Measurements from ENCODE around the gene COQ10B. TPM values are rescaled to one million over a fixed set of nuclear protein-coding genes. Genes with fewer than 3 reads are reported as not detected.
"Not testable (repeated sequence)": the region's sequence is repeated elsewhere in the genome, so short reads cannot be mapped to it uniquely, and the experiment has no call there.

COQ10B gene
- total RNA-seq, 6 donors from 2014 or later: 10.2 to 35.1 (median 25.6) TPM

DNA sequence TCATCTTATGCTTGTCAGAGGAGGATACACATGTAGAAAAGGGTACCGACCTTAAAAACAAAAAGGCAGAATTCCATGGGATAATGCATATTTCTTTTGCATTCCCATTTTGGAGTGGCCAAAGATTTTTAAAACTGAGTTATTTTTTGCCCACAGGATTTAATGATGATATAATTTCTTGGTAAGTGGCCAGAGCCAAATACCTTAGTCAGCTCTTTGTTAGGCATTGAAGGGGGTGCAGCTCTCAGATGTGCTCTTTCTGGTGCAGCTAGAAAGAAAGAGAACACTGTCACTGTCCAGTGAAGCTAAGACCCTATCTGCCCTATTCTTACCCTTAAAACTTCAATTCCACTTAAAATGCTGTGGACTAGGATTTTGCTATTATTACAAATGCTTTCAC is 10.8 kb downstream of the COQ10B start:
- TF ChIP-seq EP300 (IDR thresholded peaks at IDR 0.05) (no peak), POLR2AphosphoS5 (IDR thresholded peaks at IDR 0.05) (no peak), POLR2A (IDR thresholded peaks at IDR 0.05) (no peak)
- TF ChIP-seq, protein P1, sequence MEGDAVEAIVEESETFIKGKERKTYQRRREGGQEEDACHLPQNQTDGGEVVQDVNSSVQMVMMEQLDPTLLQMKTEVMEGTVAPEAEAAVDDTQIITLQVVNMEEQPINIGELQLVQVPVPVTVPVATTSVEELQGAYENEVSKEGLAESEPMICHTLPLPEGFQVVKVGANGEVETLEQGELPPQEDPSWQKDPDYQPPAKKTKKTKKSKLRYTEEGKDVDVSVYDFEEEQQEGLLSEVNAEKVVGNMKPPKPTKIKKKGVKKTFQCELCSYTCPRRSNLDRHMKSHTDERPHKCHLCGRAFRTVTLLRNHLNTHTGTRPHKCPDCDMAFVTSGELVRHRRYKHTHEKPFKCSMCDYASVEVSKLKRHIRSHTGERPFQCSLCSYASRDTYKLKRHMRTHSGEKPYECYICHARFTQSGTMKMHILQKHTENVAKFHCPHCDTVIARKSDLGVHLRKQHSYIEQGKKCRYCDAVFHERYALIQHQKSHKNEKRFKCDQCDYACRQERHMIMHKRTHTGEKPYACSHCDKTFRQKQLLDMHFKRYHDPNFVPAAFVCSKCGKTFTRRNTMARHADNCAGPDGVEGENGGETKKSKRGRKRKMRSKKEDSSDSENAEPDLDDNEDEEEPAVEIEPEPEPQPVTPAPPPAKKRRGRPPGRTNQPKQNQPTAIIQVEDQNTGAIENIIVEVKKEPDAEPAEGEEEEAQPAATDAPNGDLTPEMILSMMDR (IDR thresholded peaks at IDR 0.05): no peak
- Histone ChIP-seq H3K27ac (no peak overlapping the region), H3K36me3 (peaks cover 32 to 90% (median 49%) of the 10 kb centered on the region in 4 donors), H3K27me3 (no peaks in the 10 kb centered on the region), H3K4me3 (no peak overlapping the region), H3K9me3 (no peaks in the 10 kb centered on the region), H3K4me1 (peaks cover 0 to 10% (median 0%) of the 10 kb centered on the region in 4 donors)
- DNase-seq (no peak), ATAC-seq (ENCODE audit: low FRiP score in 2 of 2) (no peak)
- 69 to 80% methylated on average over 1 of the region's 1 CpG for WGBS, 2 donors

DNA sequence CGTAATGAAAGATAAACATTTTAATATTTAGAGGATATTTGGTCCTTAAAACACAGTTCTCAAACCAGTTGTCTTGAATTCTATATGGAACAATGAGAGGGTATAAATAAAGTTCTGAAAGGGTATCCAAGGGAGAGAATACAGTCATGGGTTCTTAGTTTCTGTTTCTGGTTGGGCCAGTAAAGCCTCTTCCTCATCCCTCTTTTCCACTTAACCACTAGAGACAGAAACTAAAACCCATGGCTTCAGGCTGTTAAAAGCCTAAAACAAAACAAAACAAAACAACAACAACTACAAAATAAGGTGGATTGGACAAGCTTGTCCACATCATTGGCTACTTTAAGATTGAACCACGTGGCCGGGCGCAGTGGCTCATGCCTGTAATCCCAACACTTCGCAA is 18.8 kb downstream of the COQ10B start:
- no peak for ATAC-seq (ENCODE audit: low FRiP score in 2 of 2)
- Histone ChIP-seq H3K4me3 (no peak overlapping the region), H3K27ac (no peak overlapping the region), H3K27me3 (no peaks in the 10 kb centered on the region), H3K36me3 (peaks cover 24 to 94% (median 69%) of the 10 kb centered on the region in 4 donors), H3K4me1 (no peaks in the 10 kb centered on the region), H3K9me3 (no peaks in the 10 kb centered on the region)
- no peak for DNase-seq
- 98 to 100% methylated on average over 5 of the region's 5 CpGs for WGBS, 2 donors
- no peak for TF ChIP-seq POLR2A (IDR thresholded peaks at IDR 0.05)
- no peak for TF ChIP-seq EP300 (IDR thresholded peaks at IDR 0.05)
- TF ChIP-seq, protein P1 (IDR thresholded peaks at IDR 0.05): no peak
- no peak for TF ChIP-seq POLR2AphosphoS5 (IDR thresholded peaks at IDR 0.05)

DNA sequence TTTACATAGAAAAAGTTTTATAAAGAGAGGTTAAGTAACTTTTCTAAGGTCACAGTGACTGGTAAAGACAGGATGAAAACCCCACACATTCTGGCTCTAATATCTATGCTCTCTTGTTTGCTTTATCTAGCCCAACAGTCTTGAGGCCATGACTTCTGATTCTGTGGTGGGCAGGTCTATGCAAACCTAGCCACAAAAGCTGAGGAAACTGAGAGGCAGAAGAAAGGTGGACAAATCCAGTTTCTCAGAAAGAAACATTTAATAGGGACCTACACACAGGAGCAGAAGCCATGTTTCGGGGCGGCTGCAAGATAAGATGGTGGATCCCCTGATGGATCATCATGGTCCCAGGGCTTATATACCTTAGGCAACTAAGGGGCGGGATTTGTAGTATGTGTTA is 24.4 kb downstream of the COQ10B start:
- H3K27ac ChIP-seq: no peak overlapping the region
- peaks cover 0 to 6% (median 3%) of the 10 kb centered on the region in 4 donors for H3K9me3 ChIP-seq
- H3K4me3 ChIP-seq: no peak overlapping the region
- DNase-seq: no peak
- TF ChIP-seq, protein P1 (IDR thresholded peaks at IDR 0.05): no peak
- no peak for TF ChIP-seq POLR2A (IDR thresholded peaks at IDR 0.05)
- TF ChIP-seq EP300 (IDR thresholded peaks at IDR 0.05): no peak
- TF ChIP-seq POLR2AphosphoS5 (IDR thresholded peaks at IDR 0.05): no peak
- 97 to 98% methylated on average over 3 of the region's 3 CpGs for WGBS, 2 donors
- ATAC-seq (ENCODE audit: low FRiP score in 2 of 2): no peak
- H3K36me3 ChIP-seq: peaks cover 16 to 74% (median 52%) of the 10 kb centered on the region in 4 donors
- peaks cover 0 to 3% (median 0%) of the 10 kb centered on the region in 4 donors for H3K4me1 ChIP-seq
- H3K27me3 ChIP-seq: no peaks in the 10 kb centered on the region

DNA sequence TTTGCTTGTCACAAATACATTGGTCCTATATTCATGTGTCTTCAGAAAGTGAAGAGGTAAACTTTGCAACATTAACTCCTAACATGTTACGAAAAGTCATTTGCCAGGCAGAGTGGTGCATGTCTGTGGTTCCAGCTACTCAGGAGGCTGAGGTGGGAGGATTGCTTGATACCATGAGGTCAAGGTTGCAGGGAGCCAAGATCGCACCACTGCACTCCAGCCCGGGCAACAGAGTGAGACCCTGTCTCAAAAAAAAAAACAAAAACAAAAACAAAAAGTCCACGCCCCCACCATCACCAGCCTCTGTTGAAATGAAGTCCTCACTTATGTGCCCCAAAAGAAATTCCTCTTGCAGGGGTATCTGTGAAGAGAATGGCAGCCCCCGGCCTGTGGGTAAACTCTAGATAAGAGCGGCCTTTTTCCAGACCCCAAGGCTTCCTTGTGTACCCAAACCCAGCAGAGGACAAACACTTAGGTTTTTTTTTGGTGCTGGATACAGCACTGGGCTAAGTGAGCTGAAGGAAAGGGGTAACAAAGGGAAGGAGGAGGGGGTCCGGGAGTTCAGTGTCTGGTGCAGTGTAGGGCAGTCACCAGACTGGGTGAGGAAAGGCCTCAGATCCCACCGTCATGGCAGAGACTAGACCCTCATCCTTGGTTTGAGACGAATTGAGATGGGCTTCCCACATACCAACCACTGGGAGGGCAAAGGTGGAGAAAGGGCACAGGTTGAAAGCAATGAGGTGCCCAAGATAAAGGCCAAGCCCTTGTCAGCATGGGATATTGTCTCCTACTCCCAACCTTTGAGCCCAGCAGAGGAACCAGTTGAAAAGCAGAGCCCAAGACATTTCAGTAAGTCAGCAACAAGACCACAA is 27.0 kb downstream of the COQ10B start:
- DNase-seq (no peak), ATAC-seq (ENCODE audit: low FRiP score in 2 of 2) (no peak)
- Histone ChIP-seq H3K4me1 (peaks cover 0 to 3% (median 0%) of the 10 kb centered on the region in 4 donors), H3K27me3 (no peaks in the 10 kb centered on the region), H3K36me3 (peaks cover 10 to 52% (median 35%) of the 10 kb centered on the region in 4 donors), H3K9me3 (peaks cover 0 to 19% (median 14%) of the 10 kb centered on the region in 4 donors), H3K4me3 (no peak overlapping the region), H3K27ac (no peak overlapping the region)
- 87 to 95% methylated on average over 9 of the region's 9 CpGs for WGBS, 2 donors
- TF ChIP-seq POLR2A (IDR thresholded peaks at IDR 0.05) (no peak), EP300 (IDR thresholded peaks at IDR 0.05) (no peak), POLR2AphosphoS5 (IDR thresholded peaks at IDR 0.05) (no peak)
- TF ChIP-seq, protein P1 (IDR thresholded peaks at IDR 0.05): no peak

DNA sequence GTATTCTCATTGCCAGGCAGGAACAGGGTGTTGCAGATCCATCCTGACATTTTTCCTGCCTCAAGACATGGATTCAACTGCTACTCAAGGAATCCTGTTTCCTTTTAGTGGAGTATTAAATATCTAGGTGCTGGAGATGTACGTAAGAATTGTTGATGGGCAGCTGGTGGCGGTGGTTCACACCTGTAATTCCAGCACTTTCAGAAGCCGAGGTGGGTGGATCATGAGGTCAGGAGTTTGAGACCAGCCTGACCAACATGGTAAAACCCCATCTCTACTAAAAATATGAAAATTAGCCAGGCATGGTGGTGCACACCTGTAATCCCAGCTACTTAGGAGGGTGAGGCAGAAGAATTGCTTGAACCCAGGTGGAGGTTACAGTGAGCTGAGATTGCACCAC is 30.9 kb downstream of the COQ10B start:
- WGBS, 2 donors: 95 to 98% methylated on average over 3 of the region's 3 CpGs
- not testable (repeated sequence) for DNase-seq
- peaks cover 22 to 53% (median 39%) of the 10 kb centered on the region in 4 donors for H3K36me3 ChIP-seq

More for the DNA sequence above, 30.9 kb downstream of the COQ10B start:
- not testable (repeated sequence) for H3K27me3 ChIP-seq; H3K4me3 ChIP-seq; ATAC-seq (ENCODE audit: low FRiP score in 2 of 2); H3K27ac ChIP-seq; H3K4me1 ChIP-seq
- peaks cover 0 to 19% (median 14%) of the 10 kb centered on the region in 4 donors for H3K9me3 ChIP-seq
